Body of pancreas (tissue), 4 donors: ENCODE measurements around the gene TRPM3. TPM values are rescaled to one million over a fixed set of nuclear protein-coding genes. Genes with fewer than 3 reads are reported as not detected.

Source experiments
- ATAC-seq: fragments of 150-250 bp; one replicate; pipeline ENCODE4 v1.9.1; 2016
- DNase-seq, 4 donors: peaks; one replicate each; pipeline ENCODE4 v3.0.0-alpha.2; 2019
- H3K27ac ChIP-seq, 4 donors: fragments of 200-600 bp; sonication (generic); 1 replicate in 3 of 4; 2 replicates in 1 of 4; pipeline versions ENCODE4 v1.5.1 to v1.6.1; 2016 to 2019; ENCODE audit warnings: mild to moderate bottlenecking in 1 of 4, mixed read lengths in 1 of 4, moderate library complexity in 1 of 4
- H3K27me3 ChIP-seq, 2 donors: fragments of 200-600 bp; sonication (generic); one replicate each; pipeline ENCODE4 v1.6.0; 2016; ENCODE audit warnings: mild to moderate bottlenecking in 1 of 2
- H3K36me3 ChIP-seq, 2 donors: fragments of 200-600 bp; sonication (generic); replicated peaks in 1 of 2; 2 replicates each; pipeline ENCODE4 v1.5.1; 2016; ENCODE audit warnings: low read depth in 2 of 2; ENCODE audit not compliant: insufficient read depth in 1 of 2
- H3K4me1 ChIP-seq: fragments of 200-600 bp; sonication (generic); one replicate; pipeline ENCODE4 v1.6.0; 2016
- H3K4me3 ChIP-seq, 2 donors: fragments of 200-600 bp; sonication (generic); 1 replicate in 1 of 2; 2 replicates in 1 of 2; pipeline ENCODE4 v1.5.1; 2016 to 2019
- H3K9me3 ChIP-seq, 3 donors: fragments of 200-600 bp; sonication (generic); 1 replicate in 2 of 3; 2 replicates in 1 of 3; pipeline ENCODE4 v1.5.1; 2016
- CTCF ChIP-seq, 7 experiments: fragments of 450-650 bp in 4 of 7; fragments of 200-600 bp in 3 of 7; sonication (generic) in 3 of 7; IDR thresholded peaks; one replicate each; pipeline ENCODE4 v1.5.1; 2016 to 2019; ENCODE audit warnings: antibody characterized with exemption in 7 of 7
- POLR2A ChIP-seq, 3 donors: fragments of 450-650 bp; IDR thresholded peaks; one replicate each; pipeline ENCODE4 v1.6.1; 2016; ENCODE audit warnings: antibody characterized with exemption in 3 of 3, mild to moderate bottlenecking in 2 of 3
- WGBS, 2 donors: methylation state at CpG; one replicate each; pipeline ENCODE4 v1.1.5; 2017; 5-methylcytosine and 5-hydroxymethylcytosine counted together
- intact Hi-C: fragments of 100-400 bp; cut with DNase I; formaldehyde crosslinking; loops from one replicate; pipeline ENCODE4 v1.15.1; 2023
- total RNA-seq, 2 donors: library from RNA; depleted of rRNA; stranded (reverse); fragments of >200 nt; gene quantifications; one replicate each; pipeline ENCODE4 v1.1.0, GENCODE V29; 2016

TRPM3 gene
- total RNA-seq, 2 donors from 2014 or later = 0.78 to 1.3 TPM

DNA sequence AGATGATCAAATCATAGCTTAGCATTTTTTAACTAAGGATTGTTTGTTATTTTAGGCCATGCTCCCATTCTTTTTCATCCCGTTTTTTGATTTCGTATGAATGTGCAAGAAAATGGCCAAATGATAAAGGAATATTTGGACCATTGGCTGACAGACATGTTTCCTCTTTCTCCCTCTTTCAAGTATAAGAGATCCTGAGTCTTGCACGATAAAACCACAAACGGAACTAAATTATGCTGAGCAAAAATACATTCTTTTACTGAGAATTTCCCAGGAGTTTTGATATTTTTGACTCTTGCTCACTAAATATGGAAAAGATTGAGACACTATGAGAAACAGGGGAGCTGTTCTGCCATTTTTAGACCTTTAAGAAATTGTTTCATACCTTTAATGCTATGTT, 616.6 kb downstream of the TRPM3 start:
- H3K9me3 ChIP-seq = no peaks in the 10 kb centered on the region
- ATAC-seq (no peak), DNase-seq (no peak)
- no peaks in the 10 kb centered on the region for H3K27me3 ChIP-seq
- no peaks in the 10 kb centered on the region for H3K36me3 ChIP-seq
- 62 to 65% methylated on average over 4 of the region's 4 CpGs for WGBS, 2 donors
- no peak overlapping the region for H3K4me3 ChIP-seq
- no peak overlapping the region for H3K27ac ChIP-seq
- H3K4me1 ChIP-seq = no peaks in the 10 kb centered on the region
- intact Hi-C loops = no loop called here
- no peak for TF ChIP-seq POLR2A (IDR thresholded peaks at IDR 0.05)
- no peak for TF ChIP-seq CTCF (IDR thresholded peaks at IDR 0.05)

- Histone ChIP-seq H3K27me3 (no peaks in the 10 kb centered on the region), H3K36me3 (no peaks in the 10 kb centered on the region), H3K27ac (no peak overlapping the region), H3K9me3 (no peaks in the 10 kb centered on the region), H3K4me3 (no peak overlapping the region), H3K4me1 (no peaks in the 10 kb centered on the region)
- intact Hi-C loops = no loop called here
- 57 to 77% methylated on average over 1 of the region's 1 CpG for WGBS, 2 donors
- ATAC-seq (no peak), DNase-seq (no peak)
- TF ChIP-seq POLR2A (IDR thresholded peaks at IDR 0.05) (no peak), CTCF (IDR thresholded peaks at IDR 0.05) (no peak)
These were observed 618.7 kb downstream of the TRPM3 start for GRCh38 chr9:70502690-70503089.

GRCh38 chr9:70500793-70501192, 620.6 kb downstream of the TRPM3 start:
- intact Hi-C loops = no loop called here
- TF ChIP-seq POLR2A (IDR thresholded peaks at IDR 0.05) (no peak), CTCF (IDR thresholded peaks at IDR 0.05) (no peak)
- no peak overlapping the region for H3K27ac ChIP-seq

DNA sequence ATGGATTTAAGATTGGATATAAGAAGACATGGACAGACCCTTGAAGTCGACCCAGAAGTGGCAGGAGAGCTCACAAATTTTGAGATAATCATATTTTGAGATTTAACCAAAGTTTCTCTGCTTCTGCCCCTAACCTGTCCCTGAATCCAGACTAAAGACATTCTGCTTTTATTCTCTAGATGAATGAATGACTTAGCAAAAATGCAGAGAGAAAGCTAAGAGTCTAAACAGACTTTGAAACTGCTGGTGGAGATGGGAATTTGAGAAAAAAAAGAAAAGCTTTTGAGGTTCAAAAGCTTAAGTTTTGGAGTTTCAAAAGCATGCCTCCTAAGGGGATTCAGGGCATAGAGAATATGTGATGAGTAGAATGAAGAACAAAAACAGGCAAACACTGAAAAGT, 621.8 kb downstream of the TRPM3 start:
- intact Hi-C loops = no loop called here
- DNase-seq = no peak

More at GRCh38 chr9:70500793-70501192, 620.6 kb downstream of the TRPM3 start:
- Histone ChIP-seq H3K27me3 (no peaks in the 10 kb centered on the region), H3K4me1 (no peaks in the 10 kb centered on the region), H3K4me3 (no peak overlapping the region), H3K36me3 (no peaks in the 10 kb centered on the region), H3K9me3 (no peaks in the 10 kb centered on the region)
- DNase-seq (no peak), ATAC-seq (no peak)
- WGBS, 2 donors = 41 to 54% methylated on average over 1 of the region's 1 CpG

More for the DNA sequence above, 621.8 kb downstream of the TRPM3 start:
- no peaks in the 10 kb centered on the region for H3K27me3 ChIP-seq
- no peak overlapping the region for H3K4me3 ChIP-seq
- no peak for ATAC-seq
- no peak overlapping the region for H3K27ac ChIP-seq
- H3K4me1 ChIP-seq = no peaks in the 10 kb centered on the region
- H3K9me3 ChIP-seq = no peaks in the 10 kb centered on the region
- WGBS, 2 donors = 59 to 65% methylated on average over 1 of the region's 1 CpG
- H3K36me3 ChIP-seq = no peaks in the 10 kb centered on the region
- no peak for TF ChIP-seq POLR2A (IDR thresholded peaks at IDR 0.05)
- TF ChIP-seq CTCF (IDR thresholded peaks at IDR 0.05) = no peak
